GM18951 (cell line): ENCODE measurements around the gene MIEF2.
"Not testable (repeated sequence)": the region's sequence is repeated elsewhere in the genome, so short reads cannot be mapped to it uniquely, and the experiment has no call there.

Source experiments
- POLR2A ChIP-seq: IDR thresholded peaks from 4 replicates; pipeline ENCODE4 v1.6.1; 2011; ENCODE audit warnings: mild to moderate bottlenecking; ENCODE audit not compliant: insufficient read length, insufficient read depth; ENCODE audit errors: extremely low read depth
- in situ Hi-C: fragments of 300-500 bp; cut with MboI; formaldehyde crosslinking; loops from one replicate; pipeline ENCODE4 v1.12.0; 2022; ENCODE audit warnings: low sequenced_read_pairs, mixed read lengths, inconsistent platforms; ENCODE audit not compliant: unreplicated experiment

MIEF2 gene

DNA sequence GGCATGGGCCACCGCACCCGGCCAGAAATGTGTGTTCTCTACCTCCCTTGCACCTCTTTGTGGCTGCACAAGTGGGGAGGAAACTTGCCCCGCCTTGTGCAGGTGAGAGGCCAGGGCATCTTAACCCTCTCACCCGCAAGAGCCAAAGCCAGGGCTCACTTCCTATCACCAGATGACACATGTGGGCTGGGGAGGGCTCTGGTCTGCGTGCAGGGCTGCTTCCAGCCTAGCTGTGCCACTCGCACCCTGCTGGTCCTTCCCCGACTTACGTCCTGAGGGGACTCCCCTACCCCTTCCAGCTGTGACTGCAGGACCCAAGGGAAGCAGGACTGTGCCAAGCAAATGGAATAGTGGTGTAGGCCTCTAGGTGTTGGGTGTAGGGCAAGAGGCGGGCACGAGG is 6.9 kb downstream of the MIEF2 start:
- no peak for TF ChIP-seq POLR2A
- in situ Hi-C loops: no loop called here

DNA sequence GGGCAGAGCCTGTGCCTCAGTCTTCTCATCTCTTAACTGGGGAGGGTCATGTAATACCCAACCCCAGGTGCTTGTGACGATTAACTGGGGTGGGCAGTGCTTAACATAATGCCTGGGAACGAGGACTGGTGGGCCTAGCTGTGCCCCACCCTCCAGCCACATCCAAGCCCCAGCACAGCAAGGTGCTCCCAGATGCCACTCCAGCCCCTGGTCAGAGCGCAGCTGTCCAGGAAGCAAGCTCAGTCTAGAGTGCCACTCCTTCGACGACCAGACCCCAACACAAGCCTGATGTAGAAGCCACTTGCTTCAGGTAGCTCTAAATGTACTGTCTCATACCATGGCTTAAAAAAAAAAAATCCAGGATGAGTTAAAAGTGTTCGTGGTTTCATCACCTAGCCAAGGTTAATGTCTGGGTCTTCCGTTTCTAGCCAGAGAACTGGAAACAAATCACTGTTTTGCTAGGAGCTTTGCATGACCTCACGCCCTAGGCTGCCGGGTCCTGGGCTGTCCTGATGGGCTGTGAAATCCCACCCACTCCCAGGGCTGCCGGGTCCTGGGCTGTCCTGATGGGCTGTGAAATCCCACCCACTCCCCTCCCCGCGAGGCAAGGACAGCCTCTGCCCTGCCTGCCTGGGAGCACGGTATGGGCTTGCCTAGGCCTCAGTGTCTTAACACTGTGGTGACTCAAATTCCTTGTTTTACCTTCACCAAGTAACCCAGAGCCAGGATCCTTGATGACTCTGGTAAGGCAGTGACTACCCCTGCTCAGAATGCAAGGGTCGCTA is 7.7 kb downstream of the MIEF2 start:
- no peak for TF ChIP-seq POLR2A
- in situ Hi-C loops: no loop called here

DNA sequence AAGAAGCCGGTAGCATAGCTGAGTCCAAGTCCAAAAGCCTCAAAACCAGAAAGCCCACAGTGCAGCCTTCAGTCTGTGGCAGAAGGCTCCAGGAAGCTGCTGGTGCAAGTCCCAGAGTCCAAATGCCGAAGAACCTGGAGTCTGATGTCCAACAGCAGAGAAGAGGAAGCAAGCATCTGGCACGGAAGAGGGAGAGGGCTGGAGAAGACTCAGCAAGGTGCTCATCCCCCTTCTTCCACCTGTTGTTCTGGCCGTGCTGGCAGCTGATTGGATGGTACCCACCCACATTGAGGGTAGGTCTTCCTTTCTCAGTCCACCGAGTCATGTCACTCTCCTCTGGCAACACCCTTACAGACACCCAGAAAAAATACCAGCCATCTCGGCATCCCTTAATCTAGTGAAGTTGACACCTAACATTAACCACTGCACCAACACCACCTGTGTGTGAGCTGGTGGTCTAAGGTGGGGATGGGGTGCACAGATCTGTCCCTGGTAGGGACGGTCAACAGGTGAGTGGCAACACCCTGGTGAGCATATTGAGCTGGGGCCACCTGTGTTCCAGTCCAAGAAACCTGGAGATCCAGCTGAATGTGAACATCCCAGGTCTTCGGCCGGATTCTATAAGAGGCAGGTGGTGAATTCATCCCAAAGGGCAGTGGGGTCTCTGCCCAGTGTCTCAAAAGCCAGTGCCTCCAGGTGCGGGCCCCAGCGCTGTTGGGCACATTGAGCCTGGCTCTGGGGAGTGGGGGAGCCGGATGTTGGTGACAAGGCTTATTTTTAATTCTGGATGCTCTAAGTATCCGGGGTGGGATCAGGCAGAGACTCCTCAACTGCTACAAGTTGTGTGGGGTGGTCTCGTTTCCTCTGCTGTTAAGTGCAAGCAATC is 9.8 kb downstream of the MIEF2 start:
- TF ChIP-seq POLR2A: no peak
- in situ Hi-C loops: no loop called here

GRCh38 chr17:18277076-18277475 is 16.6 kb downstream of the MIEF2 start:
- no peak for TF ChIP-seq POLR2A
- in situ Hi-C loops: no loop called here

DNA sequence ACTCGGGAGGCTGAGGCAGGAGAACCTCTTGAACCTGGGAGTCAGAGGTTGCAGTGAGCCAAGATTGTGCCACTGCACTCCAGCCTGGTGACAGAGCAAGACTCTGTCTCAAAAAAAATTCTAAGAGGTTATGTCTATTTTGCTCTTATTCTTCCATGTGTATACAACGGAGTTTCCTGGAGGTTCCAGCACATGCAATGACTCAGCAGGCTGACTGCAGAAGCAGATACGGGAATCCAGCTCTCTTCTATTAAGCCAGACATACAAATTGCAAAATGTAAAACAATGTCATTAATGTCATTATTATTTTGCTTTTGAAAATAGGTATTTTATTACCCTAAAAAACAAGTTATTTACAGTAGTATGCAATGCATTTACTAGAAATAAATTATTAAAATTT is 18.4 kb downstream of the MIEF2 start:
- no peak for TF ChIP-seq POLR2A
- in situ Hi-C loops: no loop called here

- no peak for TF ChIP-seq POLR2A
- in situ Hi-C loops: no loop called here
Measured at GRCh38 chr17:18280249-18280648, 19.8 kb downstream of the MIEF2 start.

DNA sequence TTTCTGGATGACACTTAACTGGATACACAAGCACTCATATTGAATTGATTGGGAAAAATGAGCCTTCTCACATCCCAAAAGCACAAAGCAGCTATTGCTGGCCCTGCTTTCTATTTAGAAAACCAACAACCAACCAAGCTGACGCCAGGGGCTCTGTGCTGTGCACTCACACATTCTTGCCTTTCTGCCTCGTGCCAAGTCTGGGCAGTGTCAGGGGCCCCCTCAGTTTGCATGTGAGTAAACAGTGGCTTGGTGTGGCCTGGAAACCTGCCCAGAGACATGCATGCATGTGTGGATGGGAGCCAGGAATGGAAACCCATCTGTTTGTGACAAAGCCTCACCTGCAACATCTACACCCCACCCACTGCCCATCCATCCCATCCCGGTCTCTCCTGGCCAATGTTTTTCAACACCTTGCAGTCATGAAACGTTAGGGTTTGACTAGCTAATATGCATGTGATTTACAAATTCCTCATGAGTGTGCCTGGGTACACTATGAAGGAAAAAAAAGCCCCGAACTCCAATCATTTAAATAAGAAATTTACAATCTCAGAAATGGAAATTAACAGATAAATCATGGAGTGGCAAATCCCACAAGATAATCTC is 20.4 kb downstream of the MIEF2 start:
- TF ChIP-seq POLR2A: no peak
- in situ Hi-C loops: no loop called here

GRCh38 chr17:18281788-18282187 is 21.3 kb downstream of the MIEF2 start:
- in situ Hi-C loops: no loop called here

GRCh38 chr17:18285296-18285695 is 24.8 kb downstream of the MIEF2 start:
- TF ChIP-seq POLR2A: no peak
- in situ Hi-C loops: no loop called here

More at GRCh38 chr17:18281788-18282187, 21.3 kb downstream of the MIEF2 start:
- TF ChIP-seq POLR2A: no peak

GRCh38 chr17:18291718-18292540 is 31.5 kb downstream of the MIEF2 start:
- in situ Hi-C loops: no loop called here
- TF ChIP-seq POLR2A: no peak

DNA sequence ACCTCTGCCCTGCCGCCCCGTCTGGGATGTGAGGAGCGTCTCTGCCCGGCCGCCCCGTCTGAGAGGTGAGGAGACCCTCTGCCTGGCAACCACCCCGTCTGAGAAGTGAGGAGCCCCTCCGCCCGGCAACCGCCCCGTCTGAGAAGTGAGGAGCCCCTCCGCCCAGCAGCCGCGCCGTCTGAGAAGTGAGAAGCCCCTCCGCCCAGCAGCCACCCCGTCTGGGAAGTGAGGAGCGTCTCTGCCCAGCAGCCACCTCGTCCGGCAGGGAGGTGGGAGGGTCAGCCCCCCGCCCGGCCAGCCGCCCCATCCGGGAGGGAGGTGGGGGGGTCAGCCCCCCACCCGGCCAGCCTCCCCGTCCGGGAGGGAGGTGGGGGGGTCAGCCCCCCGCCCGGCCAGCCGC is 37.6 kb downstream of the MIEF2 start:
- in situ Hi-C loops: not testable (repeated sequence)

- TF ChIP-seq POLR2A: no peak
- in situ Hi-C loops: no loop called here
Measured at GRCh38 chr17:18300725-18301480, 40.4 kb downstream of the MIEF2 start.

GRCh38 chr17:18303206-18303605 is 42.7 kb downstream of the MIEF2 start:
- in situ Hi-C loops: not testable (repeated sequence)
